IMR-90 (cell line): ENCODE measurements around the gene ARL9. TPM values are rescaled to one million over a fixed set of nuclear protein-coding genes. Genes with fewer than 3 reads are reported as not detected.

Experiments used
- ATAC-seq: fragments of 200-7000 bp; cut with Tn5 transposase; 2 replicates; pipeline ENCODE4 v1.9.1; 2020; ENCODE audit warnings: low read depth, mild to moderate bottlenecking, moderate library complexity
- BruUV-seq: library from RNA; stranded (reverse); fragments of 400-500 nt; replicated peaks from 2 replicates; lab custom pipeline; 2021; lab: Mats Ljungman, UMichigan
- CTCF ChIA-PET: fragments of 300-600 bp; formaldehyde crosslinking; extraction: SDS; loops from one replicate; lab custom pipeline; 2021; ENCODE audit warnings: antibody characterized with exemption; lab: Yijun Ruan, JAX
- POLR2A ChIA-PET: fragments of 300-600 bp; sonication (Branson Sonifier 250); formaldehyde crosslinking; loops from one replicate; lab custom pipeline; 2022; ENCODE audit warnings: antibody characterized with exemption; ENCODE audit not compliant: unreplicated experiment; lab: Charles Lee
- DNase-seq: peaks from one replicate; pipeline ENCODE4 v3.0.0; 2013
- H2AFZ ChIP-seq: replicated peaks from 2 replicates; pipeline ENCODE3; 2013; ENCODE audit warnings: low read length, mild to moderate bottlenecking; ENCODE audit not compliant: poor library complexity
- H2AK5ac ChIP-seq: 2 replicates; pipeline ENCODE4 v1.6.1; 2013; ENCODE audit warnings: low read depth, low read length, inconsistent platforms
- H2AK9ac ChIP-seq: replicated peaks from 2 replicates; pipeline ENCODE3; 2013; ENCODE audit warnings: mild to moderate bottlenecking, low read depth, low read length, moderate library complexity; ENCODE audit not compliant: poor library complexity
- H2BK120ac ChIP-seq: 2 replicates; pipeline ENCODE4 v1.6.1; 2013; ENCODE audit warnings: low read depth, low read length, inconsistent platforms
- H2BK15ac ChIP-seq: 3 replicates; pipeline ENCODE4 v1.6.1; 2013; ENCODE audit warnings: low read depth, low read length, inconsistent platforms
- H2BK20ac ChIP-seq: 2 replicates; pipeline ENCODE4 v1.6.1; 2013; ENCODE audit warnings: low read depth, mild to moderate bottlenecking, inconsistent platforms, low read length, moderate library complexity
- H2BK5ac ChIP-seq: 2 replicates; pipeline ENCODE4 v1.6.1; 2013; ENCODE audit warnings: mild to moderate bottlenecking, low read depth, low read length, inconsistent platforms; ENCODE audit not compliant: poor library complexity, severe bottlenecking
- H3K14ac ChIP-seq: replicated peaks from 2 replicates; pipeline ENCODE4 v1.6.1; 2013; ENCODE audit warnings: low read depth, low read length, inconsistent platforms
- H3K18ac ChIP-seq: 2 replicates; pipeline ENCODE4 v1.6.1; 2013; ENCODE audit warnings: low read depth, low read length, control low read depth
- H3K23ac ChIP-seq: 2 replicates; pipeline ENCODE4 v1.6.1; 2013; ENCODE audit warnings: low read depth, low read length, inconsistent platforms
- H3K27ac ChIP-seq: 2 replicates; pipeline ENCODE4 v1.5.1; 2013; ENCODE audit warnings: mild to moderate bottlenecking, control low read depth, low read length; ENCODE audit not compliant: insufficient read depth
- H3K27me3 ChIP-seq: 2 replicates; pipeline ENCODE4 v1.6.1; 2013; ENCODE audit warnings: low read length; ENCODE audit not compliant: control insufficient read depth, insufficient read depth
- H3K36me3 ChIP-seq: 2 replicates; pipeline ENCODE4 v1.6.1; 2013; ENCODE audit warnings: low read length, mixed read lengths; ENCODE audit not compliant: control insufficient read depth, insufficient read depth
- H3K4ac ChIP-seq: 2 replicates; pipeline ENCODE4 v1.6.1; 2013; ENCODE audit warnings: low read depth, low read length, inconsistent platforms
- H3K4me1 ChIP-seq: 2 replicates; pipeline ENCODE4 v1.6.1; 2013; ENCODE audit warnings: low read length, mixed read lengths; ENCODE audit not compliant: control insufficient read depth, insufficient read depth
- H3K4me2 ChIP-seq: 2 replicates; pipeline ENCODE4 v1.6.1; 2013; ENCODE audit warnings: low read depth, mild to moderate bottlenecking, control low read depth, low read length, moderate library complexity
- H3K4me3 ChIP-seq: 2 replicates; pipeline ENCODE4 v1.5.1; 2013; ENCODE audit warnings: low read depth, mild to moderate bottlenecking, control low read depth, low read length, moderate library complexity; ENCODE audit not compliant: insufficient read depth
- H3K56ac ChIP-seq: 2 replicates; pipeline ENCODE4 v1.6.1; 2013; ENCODE audit warnings: low read length, inconsistent platforms; ENCODE audit not compliant: insufficient read depth; ENCODE audit errors: extremely low read depth
- H3K79me1 ChIP-seq, 2 experiments: 2 replicates each; pipeline ENCODE4 v1.6.1; 2013; ENCODE audit warnings: low read length in 2 of 2, inconsistent platforms in 1 of 2, low read depth in 1 of 2
- H3K9ac ChIP-seq: 2 replicates; pipeline ENCODE4 v1.6.1; 2013; ENCODE audit warnings: low read depth, low read length, control low read depth
- H3K9me1 ChIP-seq: 2 replicates; pipeline ENCODE4 v1.6.1; 2013; ENCODE audit warnings: low read length, inconsistent platforms; ENCODE audit not compliant: insufficient read depth
- H3K9me3 ChIP-seq: 2 replicates; pipeline ENCODE4 v1.6.1; 2013; ENCODE audit warnings: low read length; ENCODE audit not compliant: control insufficient read depth, insufficient read depth
- H4K20me1 ChIP-seq: 2 replicates; pipeline ENCODE4 v1.6.1; 2013; ENCODE audit warnings: low read length, inconsistent platforms; ENCODE audit not compliant: insufficient read depth
- H4K5ac ChIP-seq: 2 replicates; pipeline ENCODE4 v1.6.1; 2013; ENCODE audit warnings: mild to moderate bottlenecking, low read depth, low read length, control low read depth
- H4K8ac ChIP-seq, 2 experiments: 2 replicates each; pipeline ENCODE4 v1.6.1; 2013; ENCODE audit warnings: low read depth in 2 of 2, low read length in 2 of 2, control low read depth in 1 of 2, inconsistent platforms in 1 of 2
- H4K91ac ChIP-seq: 2 replicates; pipeline ENCODE4 v1.6.1; 2013; ENCODE audit warnings: low read depth, low read length, inconsistent platforms; ENCODE audit not compliant: insufficient read depth
- POLR2A ChIP-seq: IDR thresholded peaks from 2 replicates; pipeline ENCODE4 v1.6.1; 2012; ENCODE audit warnings: mild to moderate bottlenecking, low read depth, low read length
- RAD21 ChIP-seq: IDR thresholded peaks from 2 replicates; pipeline ENCODE4 v1.6.1; 2012; ENCODE audit warnings: low read length, improper control_type of control experiment
- WGBS, 2 experiments: methylation state at CpG; one replicate each; pipeline versions ENCODE4 v1.1.5 to v1.1.7; 2013; ENCODE audit warnings: missing lambda C conversion rate in 2 of 2; ENCODE audit not compliant: insufficient read length in 1 of 2; ENCODE audit errors: extremely low coverage in 2 of 2; 5-methylcytosine and 5-hydroxymethylcytosine counted together
- dilution Hi-C: fragments of 300-500 bp; cut with HindIII; formaldehyde crosslinking; loops from one replicate; pipeline ENCODE4 v1.14.3; 2018; ENCODE audit warnings: low sequenced_read_pairs; ENCODE audit not compliant: unreplicated experiment
- in situ Hi-C: fragments of 300-500 bp; cut with MboI; formaldehyde crosslinking; loops from 3 replicates; pipeline ENCODE4 v1.14.3; 2019; ENCODE audit warnings: low sequenced_read_pairs, inconsistent platforms, mixed read lengths
- intact Hi-C: fragments of 100-400 bp; cut with micrococcal nuclease; formaldehyde crosslinking; loops from 2 replicates; pipeline ENCODE4 v1.10.0; 2022
- polyA plus RNA-seq, 3 experiments: library from polyadenylated mRNA; depleted of rRNA; stranded (reverse); fragments of >200 nt; gene quantifications; 2 replicates each; pipeline ENCODE4 v1.2.3, GENCODE V29; 2012; ENCODE audit warnings: low replicate concordance in 1 of 3
- total RNA-seq: library from RNA; depleted of rRNA; stranded (reverse); fragments of >200 nt; gene quantifications from 2 replicates; pipeline ENCODE4 v1.2.3, GENCODE V29; 2012

Gene ARL9
- total and polyA plus RNA-seq, 2 of the 4 experiments (the other 2 are of a cell fraction) = 0.18 to 0.51 TPM

DNA sequence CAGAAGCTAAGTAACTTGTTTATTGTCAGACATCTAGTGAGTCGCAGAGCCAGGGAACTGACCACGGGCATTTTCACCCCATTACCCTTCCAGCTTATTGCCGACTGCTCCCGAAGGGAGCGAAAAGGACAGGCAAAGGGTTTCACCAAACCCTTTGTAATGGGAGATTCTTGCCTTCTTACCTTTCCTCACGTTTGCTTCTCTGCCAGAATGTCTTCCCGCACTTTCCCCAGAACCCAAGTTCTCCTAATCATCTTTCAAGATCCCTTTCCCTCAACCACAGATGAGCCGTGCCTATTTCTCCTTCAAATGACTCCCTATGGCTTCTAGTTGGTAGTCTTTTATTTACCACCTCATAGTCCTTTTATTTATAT lies 38.7 kb upstream of the ARL9 start:
- ChIA-PET POLR2A (interaction anchor here (1.5 kb wide), 1 partner anchor 31 kb away, joined by 6 read pairs; the partner anchor contains the start of genes PAICS and PPAT), CTCF (no interaction called here)
- BruUV-seq = TSS peak; percentile 59
- H4K20me1 ChIP-seq = peaks cover 9% of the 10 kb centered on the region; the same call in 1 of the 2 replicates
- H3K4me3 ChIP-seq = peak overlapping the region; percentile 98
- DNase-seq (no peak), ATAC-seq (no peak)
- H2AFZ ChIP-seq = peak overlapping the region; percentile 84
- peak overlapping the region; percentile 66 for H2AK9ac ChIP-seq
- peak overlapping the region; percentile 95 to 96 for H4K8ac ChIP-seq
- peak overlapping the region; percentile 87 for H3K4me2 ChIP-seq
- peak overlapping the region; percentile 19 for H3K18ac ChIP-seq
- H3K27me3 ChIP-seq = no peaks in the 10 kb centered on the region
- peak overlapping the region; percentile 86 for H3K4ac ChIP-seq
- H3K56ac ChIP-seq = peak overlapping the region; percentile 91
- peaks cover 30 to 50% of the 10 kb centered on the region in 2 experiments; a peak in 3 of 4 replicates for H3K79me1 ChIP-seq
- peaks cover 6% of the 10 kb centered on the region for H3K4me1 ChIP-seq
- WGBS, 2 experiments = 0% methylated on average over 2 of the region's 8 CpGs; no CpG with 5 or more reads in 1 of the 2 experiments
- peak overlapping the region; percentile 79 for H3K14ac ChIP-seq
- peaks cover 9% of the 10 kb centered on the region for H3K36me3 ChIP-seq
- dilution Hi-C loops (no loop called here), in situ Hi-C loops (no loop called here), intact Hi-C loops (loop anchor here (2.0 kb wide), 1 partner anchor 30 kb away; the partner anchor contains the start of gene PAICS)
- peak overlapping the region; percentile 21; the same call in 1 of the 2 replicates for H2BK120ac ChIP-seq
- H4K5ac ChIP-seq = peak overlapping the region; percentile 99
- H2BK5ac ChIP-seq = peak overlapping the region; percentile 95
- H3K27ac ChIP-seq = peak overlapping the region; percentile 99
- H2AK5ac ChIP-seq = peak overlapping the region; percentile 55
- TF ChIP-seq RAD21 (no peak), POLR2A (peak; percentile 5)
- no peaks in the 10 kb centered on the region for H3K9me3 ChIP-seq
- peak overlapping the region; percentile 94; the same call in 1 of the 2 replicates for H3K23ac ChIP-seq
- peaks cover 10% of the 10 kb centered on the region; the same call in 1 of the 2 replicates for H3K9me1 ChIP-seq
- peak overlapping the region; percentile 76 for H4K91ac ChIP-seq
- H2BK15ac ChIP-seq = peak overlapping the region; percentile 16; the same call in 2 of the 3 replicates
- H2BK20ac ChIP-seq = no peak overlapping the region
- H3K9ac ChIP-seq = peak overlapping the region; percentile 100
